ENCODE results near the gene PFKFB2.

Gene PFKFB2

DNA sequence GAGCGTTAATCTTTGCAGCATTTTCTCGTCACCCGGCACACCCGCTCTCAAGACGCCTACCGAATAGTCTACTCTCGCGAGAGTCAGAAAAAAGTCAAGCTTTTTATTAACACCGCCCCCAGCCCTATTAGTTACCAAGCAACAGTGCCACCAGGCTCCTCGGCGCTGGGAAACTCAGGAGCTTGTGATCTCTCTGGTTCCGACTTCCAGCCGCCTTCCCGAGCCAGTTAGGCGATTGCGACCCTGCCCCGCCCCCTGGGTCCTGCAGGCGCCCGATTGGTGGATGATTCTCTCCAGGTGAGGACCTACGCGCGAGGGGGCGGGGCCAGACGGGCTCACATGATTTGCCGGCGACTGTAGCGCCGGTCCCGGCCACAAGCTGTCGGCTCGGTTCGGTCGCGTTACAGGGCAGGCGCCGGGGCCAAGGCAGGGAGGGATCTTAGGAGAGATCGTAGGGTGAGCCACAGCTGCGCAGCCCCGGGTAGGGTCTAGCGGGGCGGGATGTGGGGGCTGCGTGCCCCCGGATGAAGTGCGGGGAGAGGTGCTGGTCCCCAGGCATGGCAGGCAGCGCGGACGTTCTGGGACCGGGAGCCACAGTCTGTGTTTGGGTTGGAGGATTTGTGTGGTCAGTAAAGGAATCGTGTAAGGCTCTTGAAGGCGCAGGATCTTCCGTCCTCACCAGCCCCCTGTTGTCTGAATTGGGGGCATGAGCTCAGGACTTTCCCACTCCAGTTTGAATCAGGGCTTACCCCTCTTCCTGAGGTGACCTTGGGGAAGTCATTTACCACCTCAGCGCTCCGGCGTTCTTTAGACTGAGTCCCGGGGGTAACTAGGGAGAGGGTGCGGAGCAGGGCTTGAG is at the start of gene PFKFB2:
Gene PFKFB2, plus strand, starts transcription at position 365 of the 859 bp plus-strand sequence. CDS start 1,443 bp downstream, outside the sequence.
- DNase-seq, result peak; percentile 97 to 98

DNA sequence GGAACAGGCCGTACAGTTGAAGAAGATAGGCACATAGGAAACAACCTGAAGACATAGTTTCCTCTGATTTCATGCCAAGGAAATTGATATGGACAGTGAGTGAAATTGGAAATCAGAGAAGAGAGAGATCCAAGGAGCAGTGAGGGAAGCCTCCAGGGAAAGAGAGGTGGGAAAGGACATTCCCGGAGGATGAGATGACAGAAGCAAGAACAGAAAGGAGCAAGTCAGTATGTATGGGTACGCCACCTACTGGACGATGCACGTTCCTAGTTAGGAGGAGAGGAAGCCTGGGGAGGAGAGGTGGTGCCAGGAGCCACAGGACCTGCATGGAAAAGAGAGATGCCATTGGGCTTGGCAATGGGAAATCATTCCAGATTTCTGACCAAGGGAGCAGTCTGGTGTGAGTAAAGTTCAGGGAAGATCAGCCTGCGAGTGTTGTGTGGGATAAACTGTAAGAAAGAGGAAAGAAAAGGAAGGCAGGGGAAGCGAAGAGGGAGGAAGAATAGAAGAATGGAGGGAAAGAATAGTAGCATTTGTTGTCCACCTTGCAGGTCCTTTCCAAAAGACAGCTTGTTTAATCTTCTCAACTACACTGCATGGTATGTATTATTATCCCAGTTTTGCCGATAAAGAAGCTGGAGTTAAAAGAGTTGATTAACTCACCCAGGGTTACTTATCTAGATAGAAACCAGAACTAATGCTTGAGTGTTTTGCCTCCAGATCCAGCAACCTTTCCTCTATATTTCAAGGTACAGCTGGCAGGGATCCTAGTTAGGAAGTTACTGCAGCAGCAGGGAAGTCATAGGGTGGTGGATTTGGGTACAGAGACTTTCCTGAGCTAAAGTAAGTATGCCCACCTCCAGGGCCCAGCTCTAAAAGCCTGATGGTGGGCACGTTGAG is 47.9 kb upstream of the PFKFB2 start:
- peak; percentile 40 to 52 for DNase-seq

DNA sequence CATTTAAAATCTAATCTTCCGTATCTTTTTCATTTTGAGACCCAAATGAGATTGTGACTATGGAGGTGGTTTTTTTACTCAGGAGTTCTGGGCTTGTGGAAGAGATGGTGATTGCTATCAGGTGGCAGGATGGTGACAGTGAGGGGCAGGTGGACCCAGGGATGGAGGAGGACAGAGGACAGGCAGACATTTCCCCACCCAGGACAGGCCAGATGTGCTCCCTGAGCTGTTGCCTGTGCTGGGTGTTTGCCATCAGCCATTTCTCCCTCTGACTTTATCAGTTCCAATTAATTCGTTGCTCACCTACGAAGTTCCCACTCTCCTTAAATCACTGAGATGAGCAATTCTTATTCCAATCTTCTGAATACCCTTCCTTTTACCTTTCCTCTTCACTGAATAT is 47.0 kb upstream of the PFKFB2 start:
- DNase-seq, result no peak

DNA sequence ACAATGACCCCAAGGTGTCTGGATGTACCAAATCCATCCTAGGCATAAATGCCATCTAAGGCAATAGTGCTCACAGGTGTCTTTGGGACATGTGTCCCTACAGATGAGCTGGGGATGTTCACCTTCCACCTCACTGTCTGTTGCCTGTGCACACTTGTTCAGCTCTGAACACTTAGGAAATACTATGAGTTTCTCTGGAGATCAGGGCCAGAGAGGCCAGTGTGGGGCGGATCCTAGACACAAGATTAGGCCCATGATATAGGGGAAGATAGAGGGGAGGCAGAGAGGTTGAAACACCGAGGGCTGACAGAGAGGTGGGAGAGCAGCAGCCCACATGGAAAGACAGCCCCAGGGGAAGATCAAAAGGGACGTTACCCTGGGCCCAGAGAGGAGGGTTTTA is 46.2 kb upstream of the PFKFB2 start:
- DNase-seq, result no peak

DNA sequence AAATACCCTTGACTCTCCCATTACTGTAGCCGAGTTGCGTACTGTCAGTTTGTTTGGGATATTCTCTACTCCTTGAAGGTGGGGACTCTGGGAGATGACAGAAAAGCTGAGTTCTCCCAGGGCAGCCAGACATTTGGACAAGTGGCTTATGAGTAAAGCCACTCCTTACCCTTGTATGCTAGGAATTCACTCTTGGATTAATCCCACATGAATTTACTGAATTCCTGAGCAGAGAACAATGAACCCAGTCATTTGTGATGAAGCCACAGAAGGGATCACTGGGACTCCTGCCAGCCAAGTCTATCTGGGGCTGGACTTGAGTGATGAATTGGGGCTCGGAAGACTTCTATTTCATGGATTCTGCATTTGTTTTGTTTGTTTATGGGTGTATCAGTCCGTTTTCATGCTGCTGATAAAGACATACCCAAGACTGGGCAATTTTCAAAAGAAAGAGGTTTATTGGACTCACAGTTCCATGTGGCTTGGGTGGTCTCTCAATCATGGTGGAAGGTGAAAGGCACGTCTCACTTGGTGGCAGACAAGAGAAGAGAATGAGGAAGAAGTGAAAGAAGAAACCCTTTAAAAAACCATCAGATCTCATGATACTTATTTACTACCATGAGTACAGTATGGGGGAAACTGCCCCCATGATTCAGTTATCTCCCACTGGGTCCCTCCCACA is 45.6 kb upstream of the PFKFB2 start:
- no peak for DNase-seq

DNA sequence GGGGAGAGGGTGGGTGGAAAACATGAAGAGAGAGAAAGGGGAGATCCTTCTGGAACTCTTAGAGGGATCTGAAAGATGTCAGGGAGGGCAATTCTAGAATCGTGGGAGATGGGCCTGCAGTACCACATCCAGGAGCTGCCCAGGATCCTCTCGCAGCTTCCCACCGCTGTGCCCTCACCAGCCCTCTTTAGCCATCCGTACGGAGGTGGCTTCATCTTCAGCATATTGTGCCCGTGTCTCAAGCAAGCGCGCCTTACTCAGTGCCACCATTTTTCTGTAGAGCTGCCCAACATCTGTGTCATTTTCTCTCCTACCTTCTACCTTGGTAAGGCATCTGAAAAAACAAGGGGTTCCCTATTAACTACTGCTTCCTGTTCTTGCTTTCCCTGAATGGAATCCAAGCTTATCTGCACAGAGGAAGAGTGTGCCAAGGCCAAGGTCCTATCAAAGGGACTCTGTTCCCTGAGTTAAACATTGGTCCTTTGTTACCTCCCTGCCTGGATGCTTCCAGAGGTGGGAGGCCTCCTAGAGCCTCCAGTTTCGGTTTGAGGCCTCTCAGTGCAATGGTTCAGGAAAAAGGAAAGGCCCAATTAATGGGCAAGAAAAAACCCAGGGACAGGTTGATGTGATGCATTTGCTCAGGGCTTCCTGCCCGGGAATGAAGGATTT is 43.8 kb upstream of the PFKFB2 start:
- no peak for DNase-seq

DNA sequence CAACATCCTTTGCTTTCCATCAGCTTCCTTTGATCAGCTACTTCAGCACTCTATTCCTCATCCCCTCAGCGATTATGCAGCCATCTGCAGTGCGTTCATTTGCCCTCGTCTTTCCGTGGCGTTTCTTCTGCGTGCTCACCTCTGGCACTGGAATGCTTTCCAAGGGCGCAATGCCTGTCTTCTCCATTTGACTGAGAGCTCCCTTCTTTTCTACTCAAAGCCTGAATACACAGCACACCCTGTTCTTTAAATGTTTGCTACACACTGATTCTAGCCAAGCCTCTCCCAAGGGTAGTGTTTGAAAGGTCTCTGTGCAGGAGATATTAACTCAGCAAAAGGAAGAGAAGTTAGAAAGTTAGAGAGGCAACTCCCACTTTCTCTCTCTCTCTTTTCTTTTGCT is 43.1 kb upstream of the PFKFB2 start:
- DNase-seq, result no peak

DNA sequence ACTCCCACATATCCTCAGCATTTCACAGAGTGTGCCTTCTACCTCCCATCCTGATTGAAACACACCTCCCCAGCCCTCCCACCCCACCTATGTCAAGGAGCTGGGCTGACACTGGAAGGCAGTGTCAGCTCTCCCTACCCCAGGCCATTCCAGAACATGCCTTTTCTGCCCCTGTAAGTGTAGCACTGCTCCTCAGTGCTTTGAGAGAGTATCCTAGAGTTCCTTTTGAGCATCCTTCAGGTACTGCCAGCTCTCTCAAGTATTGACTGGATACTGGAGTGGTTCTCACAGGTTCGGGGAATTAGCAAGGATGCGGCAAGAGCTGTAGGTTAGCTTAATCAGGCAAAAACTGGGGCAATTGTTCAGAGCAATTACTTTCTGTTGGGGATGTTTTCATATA is 42.3 kb upstream of the PFKFB2 start:
- DNase-seq, result no peak

DNA sequence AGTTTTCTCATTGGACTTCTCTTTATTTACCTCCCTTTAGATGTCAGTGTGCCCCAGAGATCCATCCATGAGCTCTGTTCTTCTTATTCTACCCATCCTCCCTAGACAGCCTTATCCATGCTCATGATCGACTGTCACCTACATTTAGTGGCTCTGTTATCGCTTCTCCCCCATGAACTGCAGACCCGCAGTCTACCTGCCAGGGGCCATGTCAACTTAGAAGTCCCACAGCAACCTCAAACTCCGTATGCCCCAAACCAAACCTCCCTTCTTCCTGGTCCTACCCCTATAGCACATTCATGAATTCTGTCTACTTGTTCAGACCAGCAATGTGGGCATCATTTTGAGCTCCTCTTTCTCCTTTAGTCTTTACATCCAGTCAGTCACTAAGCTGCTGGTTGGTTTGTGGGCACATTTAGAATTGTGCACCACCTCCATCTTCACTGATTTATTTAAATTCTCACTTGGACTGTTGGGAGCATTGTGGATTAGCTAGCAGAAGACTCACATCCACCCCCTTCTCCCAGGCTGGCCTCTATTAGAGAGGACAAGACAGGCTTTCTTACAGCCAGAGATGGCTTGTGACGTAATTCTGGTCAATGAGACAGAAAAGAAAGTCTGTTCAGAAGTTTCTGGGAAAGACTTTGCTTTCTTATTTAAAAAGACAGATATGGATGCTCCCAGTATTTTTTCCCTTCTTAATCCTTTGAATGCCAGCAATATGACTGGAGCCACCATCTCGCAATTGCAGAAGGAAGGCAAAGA is 39.6 kb upstream of the PFKFB2 start:
- no peak for DNase-seq

DNA sequence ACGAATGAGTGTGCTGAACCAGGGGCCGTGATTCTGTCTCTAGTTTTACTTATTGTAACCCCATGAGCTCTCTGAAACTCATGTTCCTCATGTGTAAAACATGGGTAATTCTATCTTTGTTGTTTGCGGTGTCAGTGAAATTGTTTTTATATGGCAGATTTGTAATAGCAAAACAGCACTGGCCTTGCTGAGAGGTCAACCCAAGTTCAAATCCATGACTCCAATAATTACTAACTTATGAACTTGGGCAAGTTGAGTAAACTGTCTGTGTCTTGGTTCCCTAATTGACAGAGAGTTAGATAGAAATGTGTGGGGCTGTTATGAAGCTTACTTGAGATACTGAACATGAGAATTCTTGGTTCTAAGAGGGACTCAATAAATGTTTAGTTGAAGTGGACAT is 38.3 kb upstream of the PFKFB2 start:
- no peak for DNase-seq

DNA sequence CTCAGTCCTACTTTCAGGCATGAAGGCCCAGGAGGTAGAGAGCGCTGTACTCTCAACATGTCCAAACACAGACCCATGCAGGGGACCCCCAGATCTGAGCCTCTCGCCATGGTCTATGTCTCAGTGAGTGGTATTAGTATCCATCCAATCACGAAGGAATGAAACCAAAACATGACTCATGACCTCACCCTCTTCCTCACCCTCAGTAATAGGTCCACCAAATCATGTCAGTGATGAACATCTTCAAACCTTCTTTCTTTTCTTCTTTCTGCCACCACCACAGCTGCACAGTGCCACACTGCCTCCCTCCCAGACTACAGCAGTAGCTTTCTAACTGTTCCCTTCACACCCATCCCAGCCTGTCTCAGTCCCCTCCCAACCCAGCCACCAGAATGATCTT is 37.3 kb upstream of the PFKFB2 start:
- no peak for DNase-seq

DNA sequence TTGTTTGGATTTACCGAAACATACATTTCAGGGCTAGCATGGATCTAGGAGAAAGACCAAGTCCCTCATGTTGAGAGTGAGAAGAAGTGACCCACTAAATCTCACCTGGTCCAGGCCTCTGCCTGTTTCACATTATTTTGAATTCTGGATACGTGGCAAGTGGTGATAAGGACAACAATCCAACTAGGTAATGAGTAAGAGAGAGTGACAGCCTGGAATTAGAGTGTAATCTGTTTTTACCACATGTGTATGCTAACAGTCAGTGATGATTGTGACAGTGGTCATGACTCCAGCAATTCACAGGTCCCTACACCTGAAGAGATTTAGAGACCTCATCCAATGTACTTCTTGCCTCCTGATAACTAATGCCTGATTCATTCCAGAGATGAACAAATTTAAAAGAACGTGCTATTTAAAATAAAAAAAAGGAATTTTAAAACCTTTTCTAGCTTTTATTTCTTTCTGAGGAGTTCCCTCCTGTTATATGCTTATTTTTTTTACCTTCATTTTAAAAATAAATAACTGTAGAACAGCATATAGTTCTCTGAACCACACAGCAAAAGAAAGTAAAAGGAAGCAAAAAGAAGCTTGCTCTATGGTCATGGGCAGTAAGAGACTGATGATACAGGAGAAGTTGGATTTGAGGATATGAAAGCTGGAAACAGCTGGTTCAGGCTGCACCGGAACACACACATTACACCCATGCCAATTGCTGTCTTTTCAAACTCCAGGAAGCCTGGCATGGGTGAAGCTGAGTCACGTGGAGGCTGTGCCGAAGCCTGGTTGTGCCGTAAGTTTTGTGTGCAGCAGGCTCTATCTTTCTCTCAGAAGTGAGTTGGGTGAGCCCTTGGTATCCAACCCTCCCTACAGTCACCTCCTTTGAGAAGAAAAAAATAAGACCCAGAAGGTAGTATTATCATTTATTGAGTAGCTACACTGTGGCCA is 35.2 kb upstream of the PFKFB2 start:
- no peak for DNase-seq

DNA sequence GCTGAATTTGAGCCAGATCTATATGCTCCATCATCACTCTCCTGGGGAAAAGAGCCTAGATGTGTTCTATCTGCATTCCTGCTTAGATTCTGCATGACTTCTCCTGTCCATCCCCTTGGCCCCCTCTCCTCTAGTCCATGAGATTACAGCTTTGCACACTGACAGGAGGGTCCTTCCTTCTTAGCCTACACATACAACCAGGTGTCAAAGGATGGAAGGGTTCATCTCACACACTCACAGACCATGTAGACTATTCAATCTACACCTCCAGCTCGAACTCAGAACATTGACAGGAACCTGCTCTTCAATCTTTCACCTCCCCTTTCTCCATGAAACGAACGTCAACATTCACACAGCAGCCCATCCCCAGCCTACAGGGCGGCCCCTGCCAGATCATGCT is 34.4 kb upstream of the PFKFB2 start:
- no peak for DNase-seq

DNA sequence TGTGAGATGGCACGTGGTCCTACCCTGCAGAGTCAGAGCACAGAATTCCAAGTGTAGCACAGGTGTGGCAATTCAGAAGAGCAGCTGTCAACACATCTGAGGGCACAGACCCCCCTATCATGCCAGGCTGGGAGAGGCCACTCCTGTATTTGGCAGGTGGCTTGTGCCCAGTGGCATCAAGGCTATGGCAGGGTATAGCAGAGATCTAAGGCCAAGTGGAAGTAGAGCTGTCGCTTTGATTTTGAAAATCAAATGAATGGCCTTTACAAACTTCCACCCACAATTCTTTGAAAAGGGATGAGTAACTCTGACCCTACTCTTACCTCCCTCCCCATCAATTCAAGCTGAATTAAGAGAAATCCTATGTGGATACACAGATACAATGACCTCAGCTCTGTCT is 33.9 kb upstream of the PFKFB2 start:
- DNase-seq, result no peak

DNA sequence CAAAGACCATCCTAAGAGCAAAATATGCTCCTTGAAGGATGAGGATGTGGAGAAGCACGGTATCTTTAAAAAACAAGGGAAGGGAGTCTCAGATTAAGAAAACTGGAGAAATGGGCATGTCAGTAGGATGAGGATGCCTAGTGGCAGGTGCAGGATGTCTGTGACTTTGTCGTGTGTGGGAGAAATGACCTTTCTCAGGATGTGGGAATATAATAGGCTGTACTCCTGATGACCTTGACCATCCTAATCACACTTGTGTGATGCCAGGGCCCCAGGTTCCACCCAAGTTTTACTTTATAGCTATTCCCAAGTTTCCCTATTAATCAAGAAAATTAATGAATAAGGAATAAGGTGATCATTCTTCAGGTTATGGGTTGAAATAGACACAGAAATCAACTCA is 33.4 kb upstream of the PFKFB2 start:
- DNase-seq, result no peak

DNA sequence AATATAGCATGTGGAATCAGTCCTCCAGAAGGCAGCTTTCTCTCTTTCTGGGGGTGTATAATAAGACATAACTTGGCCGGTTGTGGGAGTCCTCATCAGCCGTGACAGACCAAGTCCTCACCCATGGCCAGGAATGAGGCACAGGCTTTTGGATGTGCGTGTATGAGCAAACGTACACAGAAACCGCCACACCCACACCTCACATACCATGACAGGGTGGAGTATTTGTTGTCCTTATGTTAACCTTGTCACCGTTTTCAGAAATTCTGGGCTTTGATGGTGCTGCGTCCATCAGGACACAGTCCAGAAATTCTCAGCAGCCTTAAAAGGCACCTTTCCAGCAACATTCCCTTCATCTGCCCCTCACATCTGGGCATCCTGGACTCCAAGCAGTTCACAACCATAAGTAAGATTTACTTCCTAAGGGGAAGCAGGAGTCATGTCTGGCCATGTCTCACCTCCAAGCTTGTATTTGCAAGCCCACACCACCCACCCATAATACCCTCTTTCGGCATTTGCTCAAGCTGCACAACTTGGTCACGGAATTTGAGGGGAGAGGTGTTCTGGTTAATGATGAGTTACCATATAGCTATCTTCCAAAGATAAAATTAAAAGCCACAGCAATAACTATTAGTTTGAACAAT is 32.9 kb upstream of the PFKFB2 start:
- DNase-seq, result no peak

DNA sequence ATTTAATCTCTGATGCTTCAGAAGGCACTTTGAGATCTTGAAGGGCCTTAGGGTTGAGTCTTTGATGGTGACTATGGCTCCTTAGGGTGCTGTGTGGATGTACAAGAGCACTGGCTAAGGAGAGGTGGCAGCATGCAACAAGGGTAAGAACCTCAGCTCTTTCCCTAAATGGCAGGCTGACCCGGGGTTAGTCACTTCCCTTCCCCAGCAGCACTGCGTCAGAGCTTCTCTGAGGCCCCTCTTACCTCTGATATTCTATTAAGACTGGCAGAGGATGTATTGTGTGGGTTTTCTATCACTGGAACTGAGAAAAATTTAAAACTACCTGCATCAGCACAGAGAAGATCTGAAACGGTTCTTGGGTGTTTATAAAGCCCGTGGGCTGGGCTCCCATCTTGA is 32.4 kb upstream of the PFKFB2 start:
- no peak for DNase-seq

DNA sequence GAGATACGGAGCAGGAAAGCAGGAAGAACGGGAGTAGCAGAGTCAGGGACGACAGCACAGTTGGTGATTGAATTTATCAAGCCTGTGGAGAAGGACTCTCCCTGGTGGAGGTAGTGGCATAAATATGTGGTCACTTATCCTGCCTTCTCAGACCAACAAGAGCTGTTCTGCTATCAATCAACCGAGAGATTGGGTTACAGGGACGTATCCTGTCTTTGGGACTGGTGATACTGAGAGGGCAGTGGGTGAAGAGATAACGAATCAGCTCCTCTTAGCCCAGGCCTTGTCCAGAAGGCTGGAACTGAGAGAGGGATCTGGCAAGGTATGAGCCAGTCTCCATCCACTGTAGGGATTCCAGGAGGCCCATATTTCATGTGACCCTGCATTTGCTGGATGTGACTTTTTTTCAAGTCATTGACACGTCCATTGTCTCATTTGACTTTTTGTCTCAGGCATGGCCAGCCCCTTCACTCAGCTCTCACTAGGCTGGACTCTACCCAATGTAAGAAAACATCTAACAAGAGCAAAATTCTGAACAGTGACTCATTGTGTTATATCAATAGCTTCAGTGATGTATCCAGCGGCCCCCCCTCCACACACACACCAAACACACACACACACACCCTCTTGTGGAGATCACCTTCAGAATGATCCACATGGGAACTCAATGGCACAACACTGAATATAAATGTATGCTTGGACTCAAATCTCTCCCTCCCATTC is 31.8 kb upstream of the PFKFB2 start:
- no peak for DNase-seq

DNA sequence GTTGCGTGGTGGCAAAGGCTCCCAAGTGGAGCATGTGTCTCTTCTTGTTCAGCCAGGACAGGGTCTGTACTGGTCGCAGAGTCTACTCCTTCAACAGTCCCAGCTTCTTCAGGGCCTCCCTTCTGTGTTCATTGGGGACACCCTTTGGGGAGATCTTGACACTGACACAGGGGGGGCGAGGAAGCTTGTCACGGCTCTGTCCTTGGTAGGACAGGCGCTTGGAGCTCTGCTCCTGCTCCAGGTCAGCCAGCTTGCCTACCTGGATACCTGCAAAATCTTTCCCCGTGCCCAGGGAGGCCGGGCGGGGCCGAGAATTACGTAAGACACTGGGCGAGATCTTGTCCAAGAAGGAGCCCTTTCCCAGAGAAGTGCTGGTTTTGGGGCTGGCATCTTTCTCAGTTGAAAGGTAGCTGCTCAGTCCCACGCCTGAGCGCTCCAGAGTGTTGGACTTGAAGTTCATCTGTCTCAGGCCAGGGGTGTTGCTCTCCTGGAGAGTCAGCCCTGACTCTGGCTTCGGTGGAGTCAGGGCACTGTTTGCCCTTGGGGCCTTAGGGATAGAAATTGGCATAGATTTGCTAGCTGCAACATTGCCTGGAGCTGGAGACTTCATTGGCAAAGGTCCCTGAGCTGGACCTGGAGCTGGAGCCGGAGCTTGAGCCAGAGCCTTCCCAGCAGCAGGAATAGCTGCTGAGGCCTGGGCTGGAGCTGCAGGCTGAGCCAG is 31.0 kb upstream of the PFKFB2 start:
- DNase-seq, result no peak

Data from SHP77 (cell line).